ENCODE measurements around the gene FGF21. TPM values are rescaled to one million over a fixed set of nuclear protein-coding genes. Genes with fewer than 3 reads are reported as not detected.

Gene FGF21
- total RNA-seq, 1 experiment from 2014 or later = not detected

GRCh38 chr19:48795055-48795684 lies 39.8 kb downstream of the FGF21 start:
- Histone ChIP-seq H3K27me3 (ENCODE audit: low read length) (no peaks in the 10 kb centered on the region), H4K20me1 (ENCODE audit: low read length) (no peaks in the 10 kb centered on the region), H3K9ac (ENCODE audit: low read length) (peak overlapping the region; percentile 52), H3K36me3 (ENCODE audit: low read depth, low read length) (no peaks in the 10 kb centered on the region; the same call in 1 of the 2 replicates), H3K9me2 (replicated peaks; ENCODE audit: low read length) (no peaks in the 10 kb centered on the region), H3K4me3 (ENCODE audit: low read length) (peak overlapping the region; percentile 61), H2AFZ (ENCODE audit: low read length) (peak overlapping the region; percentile 78), H3K79me2 (ENCODE audit: low read length) (no peaks in the 10 kb centered on the region), H3K27ac (ENCODE audit: low read length) (no peak overlapping the region), H3K9me3 (ENCODE audit: low read length) (no peaks in the 10 kb centered on the region), H3K4me1 (ENCODE audit: insufficient read depth, low read length) (no peaks in the 10 kb centered on the region), H3K4me2 (ENCODE audit: low read length) (peak overlapping the region; percentile 80), H3F3A (ENCODE audit: low read length, unreplicated experiment) (no peaks in the 10 kb centered on the region)
- TSS peak; percentile 7 for BruUV-seq (replicated peaks)
- POLR2A ChIA-PET (ENCODE audit: unreplicated experiment) = interaction anchor here (0.5 to 0.7 kb wide), 2 partner anchors 57 to 77 kb away, joined by 3 read pairs; partner anchors contain the start of gene PPP1R15A
- intact Hi-C loops (cut with micrococcal nuclease) = loop anchor here (1.0 kb wide), 1 partner anchor 40 kb away; no protein-coding TSS in a partner anchor
- DNase-seq (peak; percentile 86), ATAC-seq (peak; percentile 99)
- TF ChIP-seq, protein P1, sequence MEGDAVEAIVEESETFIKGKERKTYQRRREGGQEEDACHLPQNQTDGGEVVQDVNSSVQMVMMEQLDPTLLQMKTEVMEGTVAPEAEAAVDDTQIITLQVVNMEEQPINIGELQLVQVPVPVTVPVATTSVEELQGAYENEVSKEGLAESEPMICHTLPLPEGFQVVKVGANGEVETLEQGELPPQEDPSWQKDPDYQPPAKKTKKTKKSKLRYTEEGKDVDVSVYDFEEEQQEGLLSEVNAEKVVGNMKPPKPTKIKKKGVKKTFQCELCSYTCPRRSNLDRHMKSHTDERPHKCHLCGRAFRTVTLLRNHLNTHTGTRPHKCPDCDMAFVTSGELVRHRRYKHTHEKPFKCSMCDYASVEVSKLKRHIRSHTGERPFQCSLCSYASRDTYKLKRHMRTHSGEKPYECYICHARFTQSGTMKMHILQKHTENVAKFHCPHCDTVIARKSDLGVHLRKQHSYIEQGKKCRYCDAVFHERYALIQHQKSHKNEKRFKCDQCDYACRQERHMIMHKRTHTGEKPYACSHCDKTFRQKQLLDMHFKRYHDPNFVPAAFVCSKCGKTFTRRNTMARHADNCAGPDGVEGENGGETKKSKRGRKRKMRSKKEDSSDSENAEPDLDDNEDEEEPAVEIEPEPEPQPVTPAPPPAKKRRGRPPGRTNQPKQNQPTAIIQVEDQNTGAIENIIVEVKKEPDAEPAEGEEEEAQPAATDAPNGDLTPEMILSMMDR (conservative IDR thresholded peaks at IDR 0.05; ENCODE audit: low read depth, low read length) = peak; percentile 94
- TF ChIP-seq EZH2phosphoT487 (IDR thresholded peaks at IDR 0.05; ENCODE audit: borderline replicate concordance, low read length) (no peak), EZH2 (IDR thresholded peaks at IDR 0.05; ENCODE audit: low read length, unreplicated experiment) (no peak)
- CTCF ChIA-PET = interaction anchor here (0.5 to 1.5 kb wide), 7 partner anchors 26 to 293 kb away, joined by 3 to 7 read pairs (median 3); partner anchors contain the start of gene HSD17B14

DNA sequence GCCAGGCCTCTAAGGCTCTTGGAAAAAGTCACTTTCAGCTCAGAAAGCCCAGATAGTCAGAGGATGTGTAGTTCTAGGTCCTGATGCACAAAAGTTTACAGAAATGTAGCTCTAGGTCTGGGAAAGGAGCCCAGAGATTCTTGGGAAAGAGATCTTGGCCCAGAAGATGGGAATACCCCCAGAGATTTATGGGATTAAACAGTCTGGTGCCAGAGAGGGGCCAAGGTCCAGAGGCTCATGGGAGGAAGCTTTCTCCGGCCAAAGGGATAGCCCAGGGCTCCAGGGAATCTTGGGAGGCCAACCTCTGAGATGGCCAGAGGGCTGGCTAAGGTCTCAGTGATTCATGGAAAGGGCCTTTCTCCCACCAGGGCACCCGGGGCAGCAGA lies 40.4 kb downstream of the FGF21 start:
- Histone ChIP-seq H2AFZ (ENCODE audit: low read length) (no peak overlapping the region), H3K4me1 (ENCODE audit: insufficient read depth, low read length) (no peaks in the 10 kb centered on the region)
- intact Hi-C loops (cut with micrococcal nuclease) = loop anchor here (1.0 kb wide), 1 partner anchor 40 kb away; no protein-coding TSS in a partner anchor

More for the DNA sequence above, 40.4 kb downstream of the FGF21 start:
- Histone ChIP-seq H3K36me3 (ENCODE audit: low read depth, low read length) (no peaks in the 10 kb centered on the region; the same call in 1 of the 2 replicates), H3K4me3 (ENCODE audit: low read length) (peak overlapping the region; percentile 61; the same call in 1 of the 2 replicates), H3K9ac (ENCODE audit: low read length) (no peak overlapping the region), H3K9me3 (ENCODE audit: low read length) (no peaks in the 10 kb centered on the region), H4K20me1 (ENCODE audit: low read length) (no peaks in the 10 kb centered on the region), H3K27ac (ENCODE audit: low read length) (no peak overlapping the region), H3K27me3 (ENCODE audit: low read length) (no peaks in the 10 kb centered on the region), H3K79me2 (ENCODE audit: low read length) (no peaks in the 10 kb centered on the region), H3K9me2 (replicated peaks; ENCODE audit: low read length) (no peaks in the 10 kb centered on the region), H3F3A (ENCODE audit: low read length, unreplicated experiment) (no peaks in the 10 kb centered on the region), H3K4me2 (ENCODE audit: low read length) (no peak overlapping the region)
- TF ChIP-seq, protein P1 (conservative IDR thresholded peaks at IDR 0.05; ENCODE audit: low read depth, low read length) = no peak
- TF ChIP-seq EZH2phosphoT487 (IDR thresholded peaks at IDR 0.05; ENCODE audit: borderline replicate concordance, low read length) (no peak), EZH2 (IDR thresholded peaks at IDR 0.05; ENCODE audit: low read length, unreplicated experiment) (no peak)
- CTCF ChIA-PET = interaction anchor here (0.5 to 1.5 kb wide), 7 partner anchors 25 to 293 kb away, joined by 3 to 7 read pairs (median 3); partner anchors contain the start of gene HSD17B14
- no peak; the same call in 1 of the 2 replicates for ATAC-seq
- BruUV-seq (replicated peaks) = no TSS peak
- DNase-seq = no peak
- POLR2A ChIA-PET (ENCODE audit: unreplicated experiment) = interaction anchor here (0.7 kb wide), 1 partner anchor 58 kb away, joined by 3 read pairs; no protein-coding TSS in a partner anchor

Data from PC-3 (cell line).